ENCODE data around the gene RNF227. TPM values are rescaled to one million over a fixed set of nuclear protein-coding genes. Genes with fewer than 3 reads are reported as not detected.

Gene RNF227
- total RNA-seq, 1 experiment from 2014 or later, result 1.1 TPM

GRCh38 chr17:7887038-7887481, 29.0 kb downstream of the RNF227 start:
- TSS peak; percentile 71 for BruUV-seq (replicated peaks)
- CTCF ChIA-PET, result no interaction called here
- TF ChIP-seq EZH2 (IDR thresholded peaks at IDR 0.05; ENCODE audit: borderline replicate concordance, low read depth, low read length, poor library complexity, severe bottlenecking), result no peak
- TF ChIP-seq, protein P1, sequence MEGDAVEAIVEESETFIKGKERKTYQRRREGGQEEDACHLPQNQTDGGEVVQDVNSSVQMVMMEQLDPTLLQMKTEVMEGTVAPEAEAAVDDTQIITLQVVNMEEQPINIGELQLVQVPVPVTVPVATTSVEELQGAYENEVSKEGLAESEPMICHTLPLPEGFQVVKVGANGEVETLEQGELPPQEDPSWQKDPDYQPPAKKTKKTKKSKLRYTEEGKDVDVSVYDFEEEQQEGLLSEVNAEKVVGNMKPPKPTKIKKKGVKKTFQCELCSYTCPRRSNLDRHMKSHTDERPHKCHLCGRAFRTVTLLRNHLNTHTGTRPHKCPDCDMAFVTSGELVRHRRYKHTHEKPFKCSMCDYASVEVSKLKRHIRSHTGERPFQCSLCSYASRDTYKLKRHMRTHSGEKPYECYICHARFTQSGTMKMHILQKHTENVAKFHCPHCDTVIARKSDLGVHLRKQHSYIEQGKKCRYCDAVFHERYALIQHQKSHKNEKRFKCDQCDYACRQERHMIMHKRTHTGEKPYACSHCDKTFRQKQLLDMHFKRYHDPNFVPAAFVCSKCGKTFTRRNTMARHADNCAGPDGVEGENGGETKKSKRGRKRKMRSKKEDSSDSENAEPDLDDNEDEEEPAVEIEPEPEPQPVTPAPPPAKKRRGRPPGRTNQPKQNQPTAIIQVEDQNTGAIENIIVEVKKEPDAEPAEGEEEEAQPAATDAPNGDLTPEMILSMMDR (conservative IDR thresholded peaks at IDR 0.05; ENCODE audit: low read depth, low read length), result 0 out of 2 replicates have a peak, but pooled peaks have one; percentile 19
- Histone ChIP-seq H3K27ac (ENCODE audit: low read depth, low read length, poor library complexity, severe bottlenecking) (peak overlapping the region; percentile 96), H3K4me1 (ENCODE audit: insufficient read depth, low read length, poor library complexity, severe bottlenecking) (peaks cover 42% of the 10 kb centered on the region), H3K36me3 (ENCODE audit: insufficient read depth, low read length, poor library complexity, severe bottlenecking) (peaks cover 26% of the 10 kb centered on the region), H3K4me3 (ENCODE audit: low read depth, low read length, poor library complexity, severe bottlenecking) (peak overlapping the region; percentile 87), H3K27me3 (replicated peaks; ENCODE audit: insufficient read depth, low read depth, low read length, poor library complexity) (no peaks in the 10 kb centered on the region), H3K9me3 (ENCODE audit: low read depth, low read length, poor library complexity, severe bottlenecking) (no peaks in the 10 kb centered on the region)
- POLR2A ChIA-PET (ENCODE audit: low non-redundant PET), result no interaction called here
- intact Hi-C loops (cut with micrococcal nuclease; ENCODE audit: unreplicated experiment), result loop anchor here (5.0 kb wide), 3 partner anchors 45 to 335 kb away; partner anchors contain the start of genes CNTROB, MPDU1 and TRAPPC1
- DNase-seq (ENCODE audit: low spot score), result no peak

GRCh38 chr17:7886227-7887037, 29.7 kb downstream of the RNF227 start:
- TF ChIP-seq, protein P1 (conservative IDR thresholded peaks at IDR 0.05; ENCODE audit: low read depth, low read length), result no peak
- no peak for TF ChIP-seq EZH2 (IDR thresholded peaks at IDR 0.05; ENCODE audit: borderline replicate concordance, low read depth, low read length, poor library complexity, severe bottlenecking)
- intact Hi-C loops (cut with micrococcal nuclease; ENCODE audit: unreplicated experiment), result loop anchor here (5.0 kb wide), 3 partner anchors 46 to 336 kb away; partner anchors contain the start of genes CNTROB, MPDU1 and TRAPPC1
- H3K4me1 ChIP-seq (ENCODE audit: insufficient read depth, low read length, poor library complexity, severe bottlenecking), result peaks cover 47% of the 10 kb centered on the region
- H3K9me3 ChIP-seq (ENCODE audit: low read depth, low read length, poor library complexity, severe bottlenecking), result no peaks in the 10 kb centered on the region
- ChIA-PET POLR2A (ENCODE audit: low non-redundant PET) (no interaction called here), CTCF (no interaction called here)
- no peaks in the 10 kb centered on the region for H3K27me3 ChIP-seq (replicated peaks; ENCODE audit: insufficient read depth, low read depth, low read length, poor library complexity)
- peak overlapping the region; percentile 87 for H3K4me3 ChIP-seq (ENCODE audit: low read depth, low read length, poor library complexity, severe bottlenecking)
- peak; percentile 67 for DNase-seq (ENCODE audit: low spot score)
- no TSS peak for BruUV-seq (replicated peaks)
- H3K36me3 ChIP-seq (ENCODE audit: insufficient read depth, low read length, poor library complexity, severe bottlenecking), result peaks cover 20% of the 10 kb centered on the region
- H3K27ac ChIP-seq (ENCODE audit: low read depth, low read length, poor library complexity, severe bottlenecking), result peak overlapping the region; percentile 96

DNA sequence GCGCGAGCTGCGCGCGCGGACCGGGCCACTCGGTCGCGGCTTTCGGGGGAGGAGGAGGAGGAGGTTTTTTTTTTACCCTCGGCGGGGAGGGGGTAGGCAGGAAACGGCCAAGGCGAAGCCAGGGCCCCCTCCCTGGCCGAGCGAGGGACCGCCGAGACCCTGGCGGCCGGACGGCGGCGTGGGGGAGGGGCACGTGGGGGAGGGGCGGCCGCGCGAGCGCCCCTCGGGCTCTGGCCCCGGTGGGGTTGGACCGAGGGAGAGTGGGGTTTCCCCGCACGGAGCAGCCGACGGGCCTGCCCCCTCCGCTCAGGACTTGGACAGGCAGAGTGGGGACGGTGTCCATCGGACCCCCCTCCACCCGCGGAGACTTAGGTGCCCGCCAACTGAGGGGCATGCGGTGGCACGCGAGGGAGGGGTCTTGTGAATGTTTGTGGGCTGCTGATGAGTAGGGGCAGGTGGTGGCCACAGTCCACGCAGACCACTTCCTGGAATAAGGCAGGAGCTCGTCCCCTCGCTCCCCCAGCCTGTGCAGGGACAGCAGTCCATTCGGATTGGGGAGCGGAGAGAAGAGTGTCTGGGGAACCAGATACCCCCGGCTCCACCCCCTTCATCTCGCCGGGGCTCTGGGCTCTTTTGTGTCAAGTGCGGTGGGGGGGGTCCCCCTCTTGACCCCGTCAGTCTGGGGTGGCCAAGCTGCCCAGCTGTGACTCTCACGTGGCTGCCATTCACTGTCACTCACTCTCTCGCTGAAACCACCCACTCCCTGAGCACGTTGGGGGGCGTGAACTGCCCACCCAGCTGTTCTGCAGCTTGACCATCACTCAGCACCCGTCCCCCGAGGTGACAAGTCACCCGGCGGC, 30.5 kb downstream of the RNF227 start:
- no TSS peak for BruUV-seq (replicated peaks)
- intact Hi-C loops (cut with micrococcal nuclease; ENCODE audit: unreplicated experiment), result loop anchor here (5.0 kb wide), 3 partner anchors 47 to 337 kb away; partner anchors contain the start of genes CNTROB, MPDU1 and TRAPPC1
- TF ChIP-seq EZH2 (IDR thresholded peaks at IDR 0.05; ENCODE audit: borderline replicate concordance, low read depth, low read length, poor library complexity, severe bottlenecking), result no peak
- TF ChIP-seq, protein P1 (conservative IDR thresholded peaks at IDR 0.05; ENCODE audit: low read depth, low read length), result no peak
- CTCF ChIA-PET, result interaction anchor here (0.6 to 0.7 kb wide), 2 partner anchors 102 to 525 kb away, joined by 3 read pairs; no protein-coding TSS in a partner anchor
- POLR2A ChIA-PET (ENCODE audit: low non-redundant PET), result no interaction called here
- Histone ChIP-seq H3K9me3 (ENCODE audit: low read depth, low read length, poor library complexity, severe bottlenecking) (no peaks in the 10 kb centered on the region), H3K4me1 (ENCODE audit: insufficient read depth, low read length, poor library complexity, severe bottlenecking) (peaks cover 47% of the 10 kb centered on the region), H3K4me3 (ENCODE audit: low read depth, low read length, poor library complexity, severe bottlenecking) (peak overlapping the region; percentile 87), H3K27me3 (replicated peaks; ENCODE audit: insufficient read depth, low read depth, low read length, poor library complexity) (no peaks in the 10 kb centered on the region), H3K36me3 (ENCODE audit: insufficient read depth, low read length, poor library complexity, severe bottlenecking) (peaks cover 14% of the 10 kb centered on the region), H3K27ac (ENCODE audit: low read depth, low read length, poor library complexity, severe bottlenecking) (peak overlapping the region; percentile 96)
- peak; percentile 51 for DNase-seq (ENCODE audit: low spot score)

All from A673 (cell line).